GM06990 (cell line): Measurements from ENCODE around the gene LSM14B.

Experiments
- DNase-seq: peaks from one replicate; pipeline ENCODE4 v3.0.0-alpha.2; 2011; ENCODE audit not compliant: insufficient read length; ENCODE audit errors: extremely low read depth
- H3K27me3 ChIP-seq: replicated peaks from 2 replicates; pipeline ENCODE4 v1.6.0; 2011; ENCODE audit warnings: low read length; ENCODE audit not compliant: control insufficient read depth, insufficient read depth
- H3K36me3 ChIP-seq: 2 replicates; pipeline ENCODE4 v1.5.1; 2011; ENCODE audit warnings: low read length; ENCODE audit not compliant: control insufficient read depth, insufficient read depth
- H3K4me3 ChIP-seq: replicated peaks from 2 replicates; pipeline ENCODE4 v1.5.1; 2011; ENCODE audit warnings: low read depth, mild to moderate bottlenecking, control low read depth, low read length
- CTCF ChIP-seq: IDR thresholded peaks from 2 replicates; pipeline ENCODE4 v1.5.1; 2011; ENCODE audit warnings: low read length, control low read depth, mild to moderate bottlenecking, inconsistent platforms; ENCODE audit not compliant: insufficient read depth, poor library complexity, severe bottlenecking

Gene LSM14B

GRCh38 chr20:62162765-62163484 lies 40.6 kb downstream of the LSM14B start:
- peaks cover 33% of the 10 kb centered on the region for H3K36me3 ChIP-seq
- no peaks in the 10 kb centered on the region for H3K27me3 ChIP-seq
- no peak for DNase-seq
- TF ChIP-seq CTCF = no peak
- H3K4me3 ChIP-seq = no peak overlapping the region

- Histone ChIP-seq H3K4me3 (no peak overlapping the region), H3K27me3 (no peaks in the 10 kb centered on the region), H3K36me3 (peaks cover 33% of the 10 kb centered on the region)
- no peak for TF ChIP-seq CTCF
- DNase-seq = no peak
Observed at GRCh38 chr20:62163485-62163865, 41.2 kb downstream of the LSM14B start.

GRCh38 chr20:62163986-62164762 lies 41.9 kb downstream of the LSM14B start:
- no peak for DNase-seq
- Histone ChIP-seq H3K36me3 (peaks cover 35% of the 10 kb centered on the region), H3K27me3 (no peaks in the 10 kb centered on the region), H3K4me3 (no peak overlapping the region)
- no peak for TF ChIP-seq CTCF

GRCh38 chr20:62164879-62165761 lies 42.8 kb downstream of the LSM14B start:
- H3K36me3 ChIP-seq = peaks cover 35% of the 10 kb centered on the region
- TF ChIP-seq CTCF = no peak
- no peak for DNase-seq
- no peaks in the 10 kb centered on the region for H3K27me3 ChIP-seq
- no peak overlapping the region for H3K4me3 ChIP-seq

GRCh38 chr20:62165762-62166399 lies 43.6 kb downstream of the LSM14B start:
- H3K27me3 ChIP-seq = no peaks in the 10 kb centered on the region
- peaks cover 32% of the 10 kb centered on the region for H3K36me3 ChIP-seq
- no peak overlapping the region for H3K4me3 ChIP-seq
- DNase-seq = no peak
- no peak for TF ChIP-seq CTCF
